OCI-LY7 (cell line): ENCODE data around the gene SCYL3. TPM values are rescaled to one million over a fixed set of nuclear protein-coding genes. Genes with fewer than 3 reads are reported as not detected.

ENCODE experiments used
- BruUV-seq: library from RNA; stranded (reverse); fragments of 400-500 nt; replicated peaks from 2 replicates; lab custom pipeline; 2021; lab: Mats Ljungman, UMichigan
- CTCF ChIA-PET: fragments of 300-600 bp; sonication (Branson Sonifier 250); formaldehyde crosslinking; loops from one replicate; lab custom pipeline; 2022; ENCODE audit warnings: antibody characterized with exemption; ENCODE audit not compliant: unreplicated experiment; lab: Charles Lee
- POLR2A ChIA-PET: fragments of 300-600 bp; sonication (Branson Sonifier 250); formaldehyde crosslinking; loops from one replicate; lab custom pipeline; 2022; ENCODE audit warnings: antibody characterized with exemption; lab: Charles Lee
- DNase-seq: peaks from one replicate; pipeline ENCODE4 v3.0.0-alpha.2; 2015; ENCODE audit warnings: low spot score
- H2AFZ ChIP-seq: fragments of 200-600 bp; sonication (generic), shearing (Covaris generic); 2 replicates; pipeline ENCODE4 v1.6.1; 2014; ENCODE audit warnings: mild to moderate bottlenecking, antibody characterized with exemption, low read length, moderate library complexity
- H3K27ac ChIP-seq: fragments of 200-600 bp; sonication (generic); 2 replicates; pipeline ENCODE4 v1.5.1; 2014; ENCODE audit warnings: mixed run types, low read depth, mild to moderate bottlenecking, moderate library complexity, low read length, inconsistent platforms; ENCODE audit not compliant: poor library complexity, severe bottlenecking
- H3K36me3 ChIP-seq: fragments of 200-600 bp; sonication (generic); 2 replicates; pipeline ENCODE4 v1.6.1; 2014; ENCODE audit warnings: mild to moderate bottlenecking, antibody characterized with exemption, low read length, moderate library complexity, mixed read lengths; ENCODE audit not compliant: insufficient read depth
- H3K4me1 ChIP-seq: fragments of 200-600 bp; sonication (generic); 2 replicates; pipeline ENCODE4 v1.5.1; 2014; ENCODE audit warnings: mild to moderate bottlenecking, low read length; ENCODE audit not compliant: insufficient read depth, poor library complexity, severe bottlenecking
- H3K4me2 ChIP-seq: fragments of 200-600 bp; sonication (generic); 2 replicates; pipeline ENCODE4 v1.6.1; 2014; ENCODE audit warnings: mild to moderate bottlenecking, low read length
- H3K4me3 ChIP-seq: fragments of 200-600 bp; sonication (generic); 2 replicates; pipeline ENCODE4 v1.5.1; 2014; ENCODE audit warnings: mild to moderate bottlenecking, low read depth, low read length; ENCODE audit not compliant: poor library complexity, severe bottlenecking
- H3K79me2 ChIP-seq: fragments of 200-600 bp; sonication (generic); 2 replicates; pipeline ENCODE4 v1.6.1; 2016; ENCODE audit warnings: low read depth, mild to moderate bottlenecking, low read length, moderate library complexity, mixed read lengths; ENCODE audit not compliant: insufficient read depth
- H3K9me2 ChIP-seq: fragments of 200-600 bp; sonication (generic); 2 replicates; pipeline ENCODE4 v1.6.1; 2016; ENCODE audit warnings: mild to moderate bottlenecking, low read length, mixed read lengths; ENCODE audit not compliant: insufficient read depth
- H3K9me3 ChIP-seq: fragments of 200-600 bp; sonication (generic); 2 replicates; pipeline ENCODE4 v1.6.1; 2014; ENCODE audit warnings: mild to moderate bottlenecking, mixed run types, low read length, mixed read lengths
- H4K20me1 ChIP-seq: fragments of 200-600 bp; sonication (generic); 2 replicates; pipeline ENCODE4 v1.6.1; 2014; ENCODE audit warnings: mild to moderate bottlenecking, antibody characterized with exemption, low read length, moderate library complexity, mixed read lengths; ENCODE audit not compliant: insufficient read depth
- CTCF ChIP-seq: fragments of 200-600 bp; sonication (generic); conservative IDR thresholded peaks from 2 replicates; pipeline ENCODE4 v1.5.1; 2014; ENCODE audit warnings: mild to moderate bottlenecking, antibody characterized with exemption, low read length, moderate library complexity, mixed read lengths
- EZH2phosphoT487 ChIP-seq: fragments of 200-600 bp; sonication (generic); IDR thresholded peaks from 2 replicates; pipeline ENCODE4 v1.6.1; 2018; ENCODE audit warnings: low read depth, borderline replicate concordance, mild to moderate bottlenecking, mixed run types, antibody characterized with exemption, low read length, moderate library complexity, mixed read lengths
- intact Hi-C: fragments of 100-400 bp; cut with micrococcal nuclease; formaldehyde crosslinking; loops from one replicate; pipeline ENCODE4 v1.10.0; 2022; ENCODE audit not compliant: unreplicated experiment
- total RNA-seq, 2 experiments: library from RNA; depleted of rRNA in 1 of 2; stranded (reverse); fragments of >200 nt in 1 of 2; shearing (Covaris generic) in 1 of 2; gene quantifications; 2 replicates each; pipeline ENCODE4 v1.2.3, GENCODE V29; 2014 to 2022

SCYL3 gene
- total RNA-seq, 2 experiments from 2014 or later = 5.9 to 7.6 TPM

GRCh38 chr1:169901115-169901514, 7.4 kb upstream of the SCYL3 start:
- BruUV-seq = no TSS peak
- CTCF ChIA-PET = no interaction called here
- POLR2A ChIA-PET = interaction anchor here (0.8 kb wide), 1 partner anchor 176 kb away, joined by 3 read pairs; no protein-coding TSS in a partner anchor

GRCh38 chr1:169900571-169900970, 6.9 kb upstream of the SCYL3 start:
- no peaks in the 10 kb centered on the region for H3K9me3 ChIP-seq
- H4K20me1 ChIP-seq = no peaks in the 10 kb centered on the region
- H3K79me2 ChIP-seq = no peaks in the 10 kb centered on the region
- no peak for DNase-seq
- POLR2A ChIA-PET = interaction anchor here (0.8 kb wide), 1 partner anchor 176 kb away, joined by 3 read pairs; no protein-coding TSS in a partner anchor
- no TSS peak for BruUV-seq
- H3K4me2 ChIP-seq = no peak overlapping the region
- H3K4me3 ChIP-seq = no peak overlapping the region
- H3K36me3 ChIP-seq = no peaks in the 10 kb centered on the region
- H3K4me1 ChIP-seq = no peaks in the 10 kb centered on the region
- no peak overlapping the region for H2AFZ ChIP-seq
- H3K27ac ChIP-seq = no peak overlapping the region
- intact Hi-C loops = no loop called here
- no peaks in the 10 kb centered on the region for H3K9me2 ChIP-seq
- TF ChIP-seq EZH2phosphoT487 = no peak
- TF ChIP-seq CTCF = no peak
- CTCF ChIA-PET = no interaction called here

More at GRCh38 chr1:169901115-169901514, 7.4 kb upstream of the SCYL3 start:
- Histone ChIP-seq H3K79me2 (no peaks in the 10 kb centered on the region), H3K4me1 (no peaks in the 10 kb centered on the region), H2AFZ (no peak overlapping the region), H3K9me3 (no peaks in the 10 kb centered on the region), H3K4me3 (no peak overlapping the region), H3K27ac (no peak overlapping the region), H4K20me1 (no peaks in the 10 kb centered on the region), H3K4me2 (no peak overlapping the region), H3K9me2 (no peaks in the 10 kb centered on the region), H3K36me3 (no peaks in the 10 kb centered on the region)
- intact Hi-C loops = no loop called here
- DNase-seq = no peak
- TF ChIP-seq CTCF = no peak
- TF ChIP-seq EZH2phosphoT487 = no peak

GRCh38 chr1:169899519-169900217, 6.0 kb upstream of the SCYL3 start:
- H3K27ac ChIP-seq = no peak overlapping the region
- no peaks in the 10 kb centered on the region for H3K79me2 ChIP-seq
- POLR2A ChIA-PET = interaction anchor here (0.6 to 0.7 kb wide), 2 partner anchors 207 to 1333 kb away, joined by 3 to 5 read pairs; no protein-coding TSS in a partner anchor
- intact Hi-C loops = no loop called here
- DNase-seq = no peak
- H3K4me3 ChIP-seq = no peak overlapping the region
- no peaks in the 10 kb centered on the region for H3K9me2 ChIP-seq
- no peaks in the 10 kb centered on the region for H3K9me3 ChIP-seq
- no TSS peak for BruUV-seq
- H3K36me3 ChIP-seq = no peaks in the 10 kb centered on the region
- no peak overlapping the region for H2AFZ ChIP-seq
- TF ChIP-seq CTCF (no peak), EZH2phosphoT487 (no peak)
- CTCF ChIA-PET = no interaction called here
- H3K4me2 ChIP-seq = no peak overlapping the region
- no peaks in the 10 kb centered on the region for H4K20me1 ChIP-seq
- H3K4me1 ChIP-seq = peaks cover 2% of the 10 kb centered on the region
